Measurements from ENCODE around the gene RNPEPL1. TPM values are rescaled to one million over a fixed set of nuclear protein-coding genes. Genes with fewer than 3 reads are reported as not detected.
A peak's percentile ranks its signal among the peaks of the same experiment; 100 is the strongest.

The RNPEPL1 gene
- total RNA-seq, 4 donors from 2014 or later: 49.1 to 127 (median 55.5) TPM

DNA sequence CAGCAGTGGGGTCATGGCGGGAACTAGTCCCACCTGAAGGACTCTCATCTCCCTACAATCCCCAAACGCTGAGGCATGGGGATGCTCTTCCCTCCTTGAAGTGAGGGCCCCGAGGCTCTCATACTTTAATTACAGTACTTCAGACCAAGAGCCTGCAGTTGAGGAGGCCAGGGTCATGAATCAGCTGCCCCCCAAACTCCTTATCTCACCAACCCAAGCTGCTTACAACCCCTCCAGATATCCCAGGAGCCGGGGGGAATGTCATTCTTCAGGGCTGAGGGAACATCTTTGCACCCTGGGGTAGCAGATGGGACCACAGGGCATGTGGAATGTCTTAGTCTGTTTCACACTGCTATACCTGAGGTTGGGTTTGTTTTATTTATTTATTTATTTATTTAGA lies 15.5 kb downstream of the RNPEPL1 start:
- peaks cover 0 to 73% (median 33%) of the 10 kb centered on the region in 3 donors for H3K4me1 ChIP-seq
- H3K9me3 ChIP-seq: no peaks in the 10 kb centered on the region
- H3K27ac ChIP-seq: no peak overlapping the region
- no peak for ATAC-seq
- H3K36me3 ChIP-seq: peaks cover 0 to 12% of the 10 kb centered on the region in 2 donors
- TF ChIP-seq POLR2AphosphoS5 (IDR thresholded peaks at IDR 0.05) (no peak), EP300 (IDR thresholded peaks at IDR 0.05) (no peak), POLR2A (IDR thresholded peaks at IDR 0.05) (no peak)
- TF ChIP-seq, protein P1, sequence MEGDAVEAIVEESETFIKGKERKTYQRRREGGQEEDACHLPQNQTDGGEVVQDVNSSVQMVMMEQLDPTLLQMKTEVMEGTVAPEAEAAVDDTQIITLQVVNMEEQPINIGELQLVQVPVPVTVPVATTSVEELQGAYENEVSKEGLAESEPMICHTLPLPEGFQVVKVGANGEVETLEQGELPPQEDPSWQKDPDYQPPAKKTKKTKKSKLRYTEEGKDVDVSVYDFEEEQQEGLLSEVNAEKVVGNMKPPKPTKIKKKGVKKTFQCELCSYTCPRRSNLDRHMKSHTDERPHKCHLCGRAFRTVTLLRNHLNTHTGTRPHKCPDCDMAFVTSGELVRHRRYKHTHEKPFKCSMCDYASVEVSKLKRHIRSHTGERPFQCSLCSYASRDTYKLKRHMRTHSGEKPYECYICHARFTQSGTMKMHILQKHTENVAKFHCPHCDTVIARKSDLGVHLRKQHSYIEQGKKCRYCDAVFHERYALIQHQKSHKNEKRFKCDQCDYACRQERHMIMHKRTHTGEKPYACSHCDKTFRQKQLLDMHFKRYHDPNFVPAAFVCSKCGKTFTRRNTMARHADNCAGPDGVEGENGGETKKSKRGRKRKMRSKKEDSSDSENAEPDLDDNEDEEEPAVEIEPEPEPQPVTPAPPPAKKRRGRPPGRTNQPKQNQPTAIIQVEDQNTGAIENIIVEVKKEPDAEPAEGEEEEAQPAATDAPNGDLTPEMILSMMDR (IDR thresholded peaks at IDR 0.05): no peak
- H3K27me3 ChIP-seq: no peaks in the 10 kb centered on the region
- H3K4me3 ChIP-seq: no peak overlapping the region
- WGBS, 2 donors (ENCODE audit: low coverage in 1 of 2): 80% methylated on average over 1 to 3 of the region's 4 CpGs

DNA sequence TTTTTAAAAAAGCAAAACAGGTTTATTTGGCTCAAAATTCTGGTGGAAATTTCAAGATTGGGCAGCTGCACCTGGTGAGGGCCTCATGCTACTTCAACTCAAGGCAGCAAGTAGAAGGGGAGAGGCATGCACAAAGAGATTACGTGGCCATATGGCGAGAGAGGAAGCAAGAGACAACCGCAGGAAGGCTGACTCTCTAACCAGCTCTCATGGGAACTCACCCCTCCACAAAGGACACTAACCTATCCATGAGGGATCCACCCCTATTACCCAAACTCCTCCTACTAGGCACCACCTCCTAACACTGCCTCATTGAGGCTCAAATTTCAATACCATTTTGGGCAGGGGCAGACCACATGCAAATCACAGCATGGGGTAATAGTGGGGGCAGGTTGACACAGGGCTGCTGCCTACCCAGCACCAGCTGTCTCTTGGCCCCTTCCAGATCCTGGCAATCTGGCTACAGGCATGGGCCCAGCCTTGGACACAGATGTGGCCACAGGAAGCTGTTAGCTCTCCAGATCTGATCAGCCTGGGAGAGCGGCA lies 16.3 kb downstream of the RNPEPL1 start:
- no peaks in the 10 kb centered on the region for H3K9me3 ChIP-seq
- peak overlapping the region in 1 of 2 donors; percentile 70 for H3K4me3 ChIP-seq
- H3K36me3 ChIP-seq: peaks cover 0 to 14% of the 10 kb centered on the region in 2 donors
- WGBS, 2 donors (ENCODE audit: low coverage in 1 of 2): 68 to 80% methylated on average over 2 to 3 of the region's 4 CpGs
- peak overlapping the region in 2 of 4 donors; percentile 35 to 91 for H3K27ac ChIP-seq
- TF ChIP-seq, protein P1 (IDR thresholded peaks at IDR 0.05): no peak
- TF ChIP-seq POLR2AphosphoS5 (IDR thresholded peaks at IDR 0.05) (no peak), POLR2A (IDR thresholded peaks at IDR 0.05) (no peak), EP300 (IDR thresholded peaks at IDR 0.05) (no peak)
- no peaks in the 10 kb centered on the region for H3K27me3 ChIP-seq
- ATAC-seq: no peak
- peaks cover 0 to 73% (median 30%) of the 10 kb centered on the region in 3 donors for H3K4me1 ChIP-seq

DNA sequence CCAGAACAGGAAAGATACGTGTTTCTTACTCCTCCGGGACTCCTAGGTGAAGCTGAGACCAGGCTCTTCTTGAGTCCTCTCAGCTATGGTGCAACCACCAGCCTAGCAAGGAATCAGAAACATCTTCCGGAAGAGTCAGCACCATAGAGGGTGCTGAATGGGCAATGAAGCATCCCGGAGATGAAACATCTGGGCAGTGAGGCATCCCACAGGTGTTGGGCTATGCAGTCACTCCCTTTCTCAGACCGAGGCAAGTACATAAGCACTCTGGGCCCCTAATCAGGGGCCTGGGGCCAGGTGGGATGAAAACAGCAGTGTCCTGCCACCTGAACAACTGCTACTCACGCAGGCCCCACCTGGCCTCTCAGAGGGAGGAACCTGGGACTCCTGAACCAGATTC lies 16.8 kb downstream of the RNPEPL1 start:
- peaks cover 0 to 19% of the 10 kb centered on the region in 2 donors for H3K36me3 ChIP-seq
- H3K9me3 ChIP-seq: no peaks in the 10 kb centered on the region
- peaks cover 0 to 67% (median 27%) of the 10 kb centered on the region in 3 donors for H3K4me1 ChIP-seq
- peak overlapping the region in 1 of 2 donors; percentile 70 for H3K4me3 ChIP-seq
- ATAC-seq: no peak
- peak overlapping the region in 2 of 4 donors; percentile 91 for H3K27ac ChIP-seq
- TF ChIP-seq EP300 (IDR thresholded peaks at IDR 0.05): no peak
- no peak for TF ChIP-seq POLR2AphosphoS5 (IDR thresholded peaks at IDR 0.05)
- TF ChIP-seq, protein P1 (IDR thresholded peaks at IDR 0.05): no peak
- no peak for TF ChIP-seq POLR2A (IDR thresholded peaks at IDR 0.05)
- H3K27me3 ChIP-seq: no peaks in the 10 kb centered on the region
- WGBS, 2 donors (ENCODE audit: low coverage in 1 of 2): 93% methylated on average over 3 of the region's 6 CpGs; no CpG with 5 or more reads in 1 of the 2 donors

DNA sequence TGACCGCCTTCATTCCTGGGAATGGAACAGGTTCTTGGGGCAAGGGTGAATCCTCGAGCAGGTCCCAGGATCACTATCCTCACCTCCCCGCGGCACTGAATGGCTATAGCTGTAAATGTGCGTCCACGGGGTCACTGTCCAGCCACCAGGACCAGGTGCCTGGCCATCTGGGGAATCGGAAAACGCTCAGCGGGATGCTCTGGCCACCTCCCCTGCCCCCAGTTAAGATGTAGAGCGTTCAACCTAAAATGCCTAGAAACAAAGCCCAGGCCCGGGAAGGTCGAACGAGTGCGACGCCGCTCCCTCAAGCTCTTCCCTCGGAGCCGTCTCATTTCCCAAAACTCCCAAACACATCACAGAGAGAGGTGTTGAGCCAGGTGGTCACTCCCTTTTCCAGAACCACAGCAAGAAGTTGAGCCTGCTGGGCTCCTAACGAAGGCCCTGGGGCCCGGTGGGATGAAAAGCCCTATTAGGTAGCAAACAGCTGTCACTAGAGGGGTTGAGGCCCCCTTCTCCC lies 17.5 kb downstream of the RNPEPL1 start:
- peak overlapping the region; percentile 85 to 93 (median 91) for H3K27ac ChIP-seq
- no peaks in the 10 kb centered on the region for H3K9me3 ChIP-seq
- peaks cover 0 to 61% (median 27%) of the 10 kb centered on the region in 3 donors for H3K4me1 ChIP-seq
- TF ChIP-seq POLR2A (IDR thresholded peaks at IDR 0.05): no peak
- no peak for TF ChIP-seq POLR2AphosphoS5 (IDR thresholded peaks at IDR 0.05)
- TF ChIP-seq, protein P1 (IDR thresholded peaks at IDR 0.05): no peak
- no peak for TF ChIP-seq EP300 (IDR thresholded peaks at IDR 0.05)
- WGBS, 2 donors (ENCODE audit: low coverage in 1 of 2): 0% methylated on average over 9 of the region's 20 CpGs; no CpG with 5 or more reads in 1 of the 2 donors
- H3K4me3 ChIP-seq: peak overlapping the region; percentile 55 to 70
- no peaks in the 10 kb centered on the region for H3K27me3 ChIP-seq
- H3K36me3 ChIP-seq: peaks cover 0 to 23% of the 10 kb centered on the region in 2 donors
- no peak for ATAC-seq
